Neural crest cell (in vitro differentiated cells): ENCODE results near the gene TBC1D5. TPM values are rescaled to one million over a fixed set of nuclear protein-coding genes. Genes with fewer than 3 reads are reported as not detected.

ENCODE experiments used
- DNase-seq: peaks from one replicate; pipeline ENCODE4 v3.0.0; 2021; ENCODE audit warnings: low read depth, mixed read lengths, low spot score
- H3K27ac Mint-ChIP-seq: one replicate; pipeline ENCODE4 v1.8.0; 2021; ENCODE audit warnings: mild to moderate bottlenecking, mixed read lengths; ENCODE audit not compliant: unreplicated experiment
- H3K27me3 Mint-ChIP-seq: 2 replicates; pipeline ENCODE4 v1.8.0; 2021; ENCODE audit warnings: low read depth, mild to moderate bottlenecking, mixed read lengths
- H3K36me3 Mint-ChIP-seq: 2 replicates; pipeline ENCODE4 v1.8.0; 2021; ENCODE audit warnings: low read depth, mild to moderate bottlenecking, mixed read lengths
- H3K4me1 Mint-ChIP-seq: 2 replicates; pipeline ENCODE4 v1.8.0; 2021; ENCODE audit warnings: mixed read lengths
- H3K4me3 Mint-ChIP-seq: one replicate; pipeline ENCODE4 v1.8.0; 2021; ENCODE audit warnings: mild to moderate bottlenecking, mixed read lengths
- H3K9me3 Mint-ChIP-seq: 2 replicates; pipeline ENCODE4 v1.8.0; 2021; ENCODE audit warnings: mixed read lengths
- CTCF ChIP-seq: fragments of 200-600 bp; sonication (generic); conservative IDR thresholded peaks from 2 replicates; pipeline ENCODE4 v1.5.0; 2021; ENCODE audit warnings: antibody characterized with exemption, mild to moderate bottlenecking
- total RNA-seq: library from RNA; stranded (reverse); gene quantifications from 2 replicates; pipeline ENCODE4 v1.2.1, GENCODE V29; 2021

TBC1D5 gene
- total RNA-seq, 1 donor from 2014 or later, result 51.2 TPM

- no peak for DNase-seq
- no peaks in the 10 kb centered on the region for H3K36me3 Mint-ChIP-seq
- H3K4me1 Mint-ChIP-seq, result no peaks in the 10 kb centered on the region
- H3K27ac Mint-ChIP-seq, result no peak overlapping the region
- no peaks in the 10 kb centered on the region for H3K9me3 Mint-ChIP-seq
- H3K4me3 Mint-ChIP-seq, result no peak overlapping the region
- TF ChIP-seq CTCF, result no peak
- no peaks in the 10 kb centered on the region for H3K27me3 Mint-ChIP-seq
These were observed 331.1 kb downstream of the TBC1D5 start for GRCh38 chr3:17411157-17411877.

- no peak for TF ChIP-seq CTCF
- Mint-ChIP-seq H3K27me3 (no peaks in the 10 kb centered on the region), H3K4me1 (no peaks in the 10 kb centered on the region), H3K27ac (no peak overlapping the region), H3K9me3 (no peaks in the 10 kb centered on the region), H3K36me3 (no peaks in the 10 kb centered on the region), H3K4me3 (no peak overlapping the region)
- DNase-seq, result no peak
These were observed 334.9 kb downstream of the TBC1D5 start for GRCh38 chr3:17407576-17407975.

GRCh38 chr3:17404548-17404947, 337.9 kb downstream of the TBC1D5 start:
- Mint-ChIP-seq H3K27me3 (no peaks in the 10 kb centered on the region), H3K27ac (no peak overlapping the region), H3K4me1 (no peaks in the 10 kb centered on the region), H3K36me3 (no peaks in the 10 kb centered on the region), H3K9me3 (no peaks in the 10 kb centered on the region), H3K4me3 (no peak overlapping the region)
- no peak for DNase-seq
- TF ChIP-seq CTCF, result no peak

- Mint-ChIP-seq H3K4me1 (no peaks in the 10 kb centered on the region), H3K27ac (no peak overlapping the region), H3K9me3 (no peaks in the 10 kb centered on the region), H3K4me3 (no peak overlapping the region), H3K36me3 (no peaks in the 10 kb centered on the region), H3K27me3 (no peaks in the 10 kb centered on the region)
- no peak for DNase-seq
- no peak for TF ChIP-seq CTCF
These were observed 340.0 kb downstream of the TBC1D5 start for GRCh38 chr3:17402442-17402841.

- TF ChIP-seq CTCF, result no peak
- no peak for DNase-seq
- H3K27me3 Mint-ChIP-seq, result no peaks in the 10 kb centered on the region
- no peak overlapping the region for H3K27ac Mint-ChIP-seq
- no peaks in the 10 kb centered on the region for H3K36me3 Mint-ChIP-seq
- no peak overlapping the region for H3K4me3 Mint-ChIP-seq
- no peaks in the 10 kb centered on the region for H3K4me1 Mint-ChIP-seq
- H3K9me3 Mint-ChIP-seq, result no peaks in the 10 kb centered on the region
These were observed 340.5 kb downstream of the TBC1D5 start for GRCh38 chr3:17401912-17402311.
